Tibial artery (tissue), 4 donors: Measurements from ENCODE around the gene CDH18.

Experiments used
- DNase-seq, 2 donors: peaks; one replicate each; pipeline ENCODE4 v3.0.0-alpha.2; 2019
- H3K27ac ChIP-seq, 2 donors: fragments of 200-600 bp; sonication (generic) in 1 of 2; 1 replicate in 1 of 2; 2 replicates in 1 of 2; pipeline ENCODE4 v1.5.1; 2018 to 2019; ENCODE audit warnings: mild to moderate bottlenecking in 1 of 2
- H3K27me3 ChIP-seq, 2 donors: fragments of 200-600 bp; sonication (generic) in 1 of 2; one replicate each; pipeline versions ENCODE4 v1.5.1 to v1.6.0; 2016 to 2019
- H3K36me3 ChIP-seq, 3 donors: fragments of 200-600 bp; sonication (generic) in 2 of 3; one replicate each; pipeline ENCODE4 v1.5.1; 2016 to 2019; ENCODE audit warnings: mild to moderate bottlenecking in 2 of 3
- H3K4me1 ChIP-seq, 4 donors: fragments of 200-600 bp; sonication (generic) in 2 of 4; 1 replicate in 3 of 4; 2 replicates in 1 of 4; pipeline ENCODE4 v1.5.1; 2016 to 2019
- H3K4me3 ChIP-seq, 2 donors: fragments of 200-600 bp; sonication (generic) in 1 of 2; 1 replicate in 1 of 2; 2 replicates in 1 of 2; pipeline ENCODE4 v1.5.1; 2018 to 2019; ENCODE audit warnings: mild to moderate bottlenecking in 2 of 2
- H3K9me3 ChIP-seq, 3 donors: fragments of 200-600 bp; sonication (generic) in 1 of 3; one replicate each; pipeline ENCODE4 v1.5.1; 2016 to 2019
- intact Hi-C: fragments of 100-400 bp; cut with DNase I; formaldehyde crosslinking; loops from one replicate; pipeline ENCODE4 v1.15.0; 2023; ENCODE audit warnings: low total_unique reads
- TF ChIP-seq, protein P1 (sequence below), 2 experiments: fragments of 200-600 bp in 1 of 2; fragments of 450-650 bp in 1 of 2; IDR thresholded peaks; one replicate each; pipeline ENCODE4 v1.5.1; 2017 to 2019; ENCODE audit warnings: antibody characterized with exemption in 2 of 2, mild to moderate bottlenecking in 1 of 2, moderate library complexity in 1 of 2

CDH18 gene, protein sequence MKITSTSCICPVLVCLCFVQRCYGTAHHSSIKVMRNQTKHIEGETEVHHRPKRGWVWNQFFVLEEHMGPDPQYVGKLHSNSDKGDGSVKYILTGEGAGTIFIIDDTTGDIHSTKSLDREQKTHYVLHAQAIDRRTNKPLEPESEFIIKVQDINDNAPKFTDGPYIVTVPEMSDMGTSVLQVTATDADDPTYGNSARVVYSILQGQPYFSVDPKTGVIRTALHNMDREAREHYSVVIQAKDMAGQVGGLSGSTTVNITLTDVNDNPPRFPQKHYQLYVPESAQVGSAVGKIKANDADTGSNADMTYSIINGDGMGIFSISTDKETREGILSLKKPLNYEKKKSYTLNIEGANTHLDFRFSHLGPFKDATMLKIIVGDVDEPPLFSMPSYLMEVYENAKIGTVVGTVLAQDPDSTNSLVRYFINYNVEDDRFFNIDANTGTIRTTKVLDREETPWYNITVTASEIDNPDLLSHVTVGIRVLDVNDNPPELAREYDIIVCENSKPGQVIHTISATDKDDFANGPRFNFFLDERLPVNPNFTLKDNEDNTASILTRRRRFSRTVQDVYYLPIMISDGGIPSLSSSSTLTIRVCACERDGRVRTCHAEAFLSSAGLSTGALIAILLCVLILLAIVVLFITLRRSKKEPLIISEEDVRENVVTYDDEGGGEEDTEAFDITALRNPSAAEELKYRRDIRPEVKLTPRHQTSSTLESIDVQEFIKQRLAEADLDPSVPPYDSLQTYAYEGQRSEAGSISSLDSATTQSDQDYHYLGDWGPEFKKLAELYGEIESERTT

DNA sequence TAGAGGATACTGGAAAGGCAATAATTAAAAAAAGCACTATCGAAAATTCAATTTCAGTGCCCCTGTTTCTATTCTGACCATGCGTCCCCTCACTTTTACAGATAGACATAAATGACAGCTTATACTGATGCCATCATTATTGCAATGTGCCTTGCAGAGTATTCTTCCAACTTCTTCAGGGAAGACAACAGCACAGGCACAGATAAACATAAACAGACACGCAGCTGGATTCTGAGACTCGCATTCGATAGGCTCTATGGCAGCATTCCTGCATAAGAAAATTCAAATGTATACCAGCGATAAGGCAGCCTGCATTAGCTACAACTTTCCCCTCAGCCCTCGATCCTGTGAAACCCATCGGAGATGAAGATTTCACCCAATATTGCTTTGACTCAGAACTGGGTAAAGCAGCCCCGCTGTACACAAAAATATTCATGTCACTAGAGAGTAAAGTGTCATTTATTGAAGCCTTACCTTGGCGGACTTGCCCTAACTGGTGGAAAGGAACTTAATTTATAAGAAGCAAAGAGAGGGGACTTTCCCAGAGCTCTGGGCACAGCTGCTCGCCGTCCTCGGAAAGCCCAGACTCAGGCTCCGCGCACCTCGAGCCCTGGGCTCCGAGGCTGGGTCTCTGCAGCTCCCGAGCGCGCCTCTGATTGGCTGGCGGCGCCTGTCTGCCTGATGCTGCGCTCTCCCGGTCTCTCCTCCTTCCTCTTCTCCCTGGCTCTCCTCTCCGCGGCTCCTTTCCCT is at the start of gene CDH18:
CDH18 (minus strand) TSS at position 589 of the 750 bp plus-strand sequence. CDS start 149,214 bp downstream, outside the sequence.
- no peaks in the 10 kb centered on the region for H3K36me3 ChIP-seq
- H3K4me1 ChIP-seq, result peaks cover 0 to 7% (median 0%) of the 10 kb centered on the region in 4 donors
- DNase-seq, result peak in 1 of 2 donors; percentile 56
- intact Hi-C loops, result no loop called here
- no peaks in the 10 kb centered on the region for H3K9me3 ChIP-seq
- H3K27me3 ChIP-seq, result no peaks in the 10 kb centered on the region
- no peak within 1 kb of the TSS for H3K27ac ChIP-seq
- no peak within 1 kb of the TSS for H3K4me3 ChIP-seq
- TF ChIP-seq, protein P1, sequence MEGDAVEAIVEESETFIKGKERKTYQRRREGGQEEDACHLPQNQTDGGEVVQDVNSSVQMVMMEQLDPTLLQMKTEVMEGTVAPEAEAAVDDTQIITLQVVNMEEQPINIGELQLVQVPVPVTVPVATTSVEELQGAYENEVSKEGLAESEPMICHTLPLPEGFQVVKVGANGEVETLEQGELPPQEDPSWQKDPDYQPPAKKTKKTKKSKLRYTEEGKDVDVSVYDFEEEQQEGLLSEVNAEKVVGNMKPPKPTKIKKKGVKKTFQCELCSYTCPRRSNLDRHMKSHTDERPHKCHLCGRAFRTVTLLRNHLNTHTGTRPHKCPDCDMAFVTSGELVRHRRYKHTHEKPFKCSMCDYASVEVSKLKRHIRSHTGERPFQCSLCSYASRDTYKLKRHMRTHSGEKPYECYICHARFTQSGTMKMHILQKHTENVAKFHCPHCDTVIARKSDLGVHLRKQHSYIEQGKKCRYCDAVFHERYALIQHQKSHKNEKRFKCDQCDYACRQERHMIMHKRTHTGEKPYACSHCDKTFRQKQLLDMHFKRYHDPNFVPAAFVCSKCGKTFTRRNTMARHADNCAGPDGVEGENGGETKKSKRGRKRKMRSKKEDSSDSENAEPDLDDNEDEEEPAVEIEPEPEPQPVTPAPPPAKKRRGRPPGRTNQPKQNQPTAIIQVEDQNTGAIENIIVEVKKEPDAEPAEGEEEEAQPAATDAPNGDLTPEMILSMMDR (IDR thresholded peaks at IDR 0.05), result no peak

DNA sequence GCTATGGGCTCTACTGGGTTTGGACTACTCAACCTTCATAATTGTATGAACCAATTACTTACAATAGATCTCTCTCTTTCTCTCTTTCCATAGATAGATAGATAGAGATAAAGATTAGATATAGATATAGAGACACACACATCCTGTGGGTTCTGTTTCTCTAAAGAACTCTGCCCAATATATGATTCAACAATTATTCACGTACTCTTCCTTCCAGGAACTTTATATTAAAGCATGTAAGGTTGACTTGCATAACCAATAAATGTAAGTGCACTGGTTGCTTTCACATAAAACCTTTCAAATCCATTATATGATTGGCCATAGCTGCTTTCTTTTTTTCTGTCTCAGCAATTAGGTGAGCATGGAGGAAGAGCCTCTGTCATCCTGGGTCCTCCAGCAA is 46.7 kb upstream of the CDH18 start:
- Histone ChIP-seq H3K36me3 (no peaks in the 10 kb centered on the region), H3K4me3 (no peak overlapping the region), H3K27me3 (no peaks in the 10 kb centered on the region), H3K9me3 (peaks cover 0 to 3% (median 0%) of the 10 kb centered on the region in 3 donors), H3K27ac (no peak overlapping the region), H3K4me1 (no peaks in the 10 kb centered on the region)
- DNase-seq, result no peak
- TF ChIP-seq, protein P1 (IDR thresholded peaks at IDR 0.05), result no peak
- intact Hi-C loops, result no loop called here

DNA sequence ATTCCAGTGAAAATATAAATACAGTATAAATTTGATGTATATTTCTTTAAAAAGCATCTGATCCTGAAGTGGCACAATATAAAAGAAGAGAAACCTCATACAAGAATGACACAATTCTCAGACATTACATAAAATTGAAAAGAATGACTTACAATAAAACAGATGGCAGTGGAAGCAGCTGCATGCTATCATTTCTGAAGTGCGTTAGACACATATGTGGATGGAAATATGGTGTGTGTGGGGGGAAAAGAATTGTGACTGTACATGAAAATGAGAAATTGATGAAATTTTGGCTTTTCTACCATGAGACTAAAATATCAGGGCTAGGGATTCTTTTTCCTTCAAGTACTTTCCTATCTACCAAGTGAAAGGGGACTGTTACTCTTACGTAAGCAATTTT is 45.9 kb upstream of the CDH18 start:
- Histone ChIP-seq H3K27ac (no peak overlapping the region), H3K4me3 (no peak overlapping the region), H3K4me1 (no peaks in the 10 kb centered on the region), H3K36me3 (no peaks in the 10 kb centered on the region), H3K9me3 (no peaks in the 10 kb centered on the region), H3K27me3 (no peaks in the 10 kb centered on the region)
- TF ChIP-seq, protein P1 (IDR thresholded peaks at IDR 0.05), result no peak
- no peak for DNase-seq
- intact Hi-C loops, result no loop called here

GRCh38 chr5:20032896-20033295 is 44.9 kb upstream of the CDH18 start:
- no peak overlapping the region for H3K4me3 ChIP-seq
- no peaks in the 10 kb centered on the region for H3K36me3 ChIP-seq
- no peaks in the 10 kb centered on the region for H3K27me3 ChIP-seq
- no peaks in the 10 kb centered on the region for H3K9me3 ChIP-seq
- no peaks in the 10 kb centered on the region for H3K4me1 ChIP-seq
- intact Hi-C loops, result no loop called here
- TF ChIP-seq, protein P1 (IDR thresholded peaks at IDR 0.05), result no peak
- H3K27ac ChIP-seq, result no peak overlapping the region
- no peak for DNase-seq

DNA sequence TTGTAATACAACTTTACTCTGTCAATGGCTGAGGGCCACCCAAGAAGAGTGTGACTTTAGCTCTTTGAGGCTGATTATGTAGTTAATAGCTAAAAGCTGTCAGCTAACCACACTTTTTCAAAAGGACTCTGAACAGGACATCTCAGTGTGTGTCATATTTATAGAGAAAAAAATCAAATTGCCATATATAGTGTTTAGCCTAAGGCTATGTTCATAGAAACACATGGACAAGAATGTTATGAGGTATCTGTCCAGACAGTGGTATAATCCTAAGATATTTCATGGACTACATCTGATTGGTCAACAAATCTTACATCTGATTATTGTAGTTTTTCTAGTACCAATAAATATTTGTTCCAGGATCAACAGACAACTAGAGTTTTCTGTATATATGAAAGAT is 42.1 kb upstream of the CDH18 start:
- H3K4me1 ChIP-seq, result no peaks in the 10 kb centered on the region
- H3K27me3 ChIP-seq, result no peaks in the 10 kb centered on the region
- H3K9me3 ChIP-seq, result no peaks in the 10 kb centered on the region
- H3K36me3 ChIP-seq, result no peaks in the 10 kb centered on the region
- DNase-seq, result no peak
- TF ChIP-seq, protein P1 (IDR thresholded peaks at IDR 0.05), result no peak
- intact Hi-C loops, result no loop called here
- H3K27ac ChIP-seq, result no peak overlapping the region
- H3K4me3 ChIP-seq, result no peak overlapping the region
